Left ventricle myocardium superior (tissue), 1 donor: ENCODE data around the gene ICE2. TPM values are rescaled to one million over a fixed set of nuclear protein-coding genes. Genes with fewer than 3 reads are reported as not detected.

Experiments
- ATAC-seq: fragments of 200-7000 bp; cut with Tn5 transposase; one replicate; pipeline ENCODE4 v1.9.1; 2020; ENCODE audit warnings: mild to moderate bottlenecking, moderate library complexity
- DNase-seq: peaks from one replicate; pipeline ENCODE4 v3.0.0-alpha.2; 2020
- intact Hi-C: fragments of 100-400 bp; cut with micrococcal nuclease; formaldehyde crosslinking; loops from one replicate; pipeline ENCODE4 v1.11.0; 2022
- total RNA-seq: library from RNA; stranded (reverse); fragmentation: NEBNext Ultra II Directional; extraction: Animal tissue kit (Norgen Biotek cat#: 25700); gene quantifications from one replicate; pipeline ENCODE4 v1.2.1, GENCODE V29; 2021
- donor health status: DM: no; HTN: yes; CAD: no; lungs with severe emphysema.

ICE2 gene
- total RNA-seq, 1 donor from 2014 or later: 23.0 TPM

DNA sequence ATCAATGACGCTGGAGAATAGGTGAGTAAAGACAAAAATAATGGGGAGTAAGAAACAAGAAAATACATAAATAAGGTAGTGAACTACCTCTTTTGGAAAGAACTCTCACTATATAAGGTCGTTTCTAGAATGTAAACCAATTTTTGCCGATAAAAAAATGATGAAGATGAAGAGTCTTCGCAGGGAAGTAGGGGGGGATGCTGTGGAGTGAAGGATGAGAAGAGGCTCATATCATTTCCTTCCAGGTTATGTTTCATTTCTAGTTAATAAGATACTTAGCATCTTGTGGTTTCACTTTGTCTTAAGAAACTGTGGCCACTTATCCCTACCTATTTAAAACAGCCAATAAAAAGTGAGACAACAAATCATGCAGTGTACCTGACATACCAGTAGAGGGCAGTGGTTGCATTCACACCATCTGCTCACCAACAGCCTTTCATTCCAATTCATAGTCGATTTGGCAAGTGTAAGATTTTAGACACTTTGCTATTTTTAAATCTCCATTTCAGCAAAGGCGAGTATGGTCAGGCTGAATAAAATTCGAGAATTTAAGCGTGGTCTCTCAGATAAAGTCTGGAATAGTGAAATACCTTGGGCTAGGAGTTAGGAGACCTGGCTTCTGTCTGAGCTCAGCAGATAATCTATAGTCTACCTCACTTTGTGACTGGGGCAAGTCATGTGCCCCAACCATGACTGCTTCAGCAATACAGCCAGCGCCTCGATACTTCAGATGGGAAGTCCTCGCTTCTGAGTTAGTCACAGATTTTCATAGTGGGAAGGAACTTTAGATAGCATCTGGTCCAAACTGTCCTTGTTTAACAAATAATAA lies 28.9 kb upstream of the ICE2 start:
- intact Hi-C loops: loop anchor here (5.0 kb wide), 1 partner anchor 1324 kb away; no protein-coding TSS in a partner anchor
- ATAC-seq: peak; percentile 80
- no peak for DNase-seq

DNA sequence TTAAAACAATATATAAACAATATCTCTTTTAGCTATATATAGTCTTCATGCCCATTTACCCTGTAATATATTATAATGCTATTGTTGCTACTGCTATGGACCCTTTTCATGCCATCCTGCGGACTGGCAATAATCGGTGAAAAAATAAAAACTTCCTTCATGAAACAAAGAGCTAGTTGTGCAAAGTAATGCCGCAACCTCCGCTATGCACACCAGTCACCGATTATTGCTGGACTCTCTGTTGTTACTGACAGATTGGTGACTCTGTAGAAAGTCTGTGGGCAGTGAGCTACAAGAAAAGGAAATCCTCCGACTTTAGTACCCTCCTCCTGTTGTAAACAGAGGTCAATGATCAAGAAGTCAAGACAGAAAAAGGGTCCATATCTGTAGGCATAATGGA lies 17.9 kb upstream of the ICE2 start:
- DNase-seq (no peak), ATAC-seq (no peak)
- intact Hi-C loops: no loop called here

DNA sequence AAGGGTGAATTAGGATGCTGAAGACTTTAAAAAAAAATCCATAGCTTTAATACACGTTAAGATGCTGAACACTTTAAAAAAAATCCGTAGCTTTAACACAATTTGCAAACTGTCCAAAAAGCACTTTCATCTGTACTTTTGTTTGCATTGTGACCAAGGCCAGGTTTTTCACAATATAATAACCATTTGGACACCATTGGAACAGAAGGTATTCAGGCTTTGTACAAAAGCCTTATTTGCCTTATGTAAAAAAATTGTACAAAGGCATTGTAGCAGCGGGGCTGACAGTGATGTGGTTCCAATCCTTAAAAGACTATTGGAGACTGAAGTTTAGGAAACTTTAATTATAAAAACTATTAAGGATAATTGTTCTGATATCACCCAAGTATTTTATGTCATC lies 15.2 kb upstream of the ICE2 start:
- no peak for ATAC-seq
- intact Hi-C loops: no loop called here
- no peak for DNase-seq

DNA sequence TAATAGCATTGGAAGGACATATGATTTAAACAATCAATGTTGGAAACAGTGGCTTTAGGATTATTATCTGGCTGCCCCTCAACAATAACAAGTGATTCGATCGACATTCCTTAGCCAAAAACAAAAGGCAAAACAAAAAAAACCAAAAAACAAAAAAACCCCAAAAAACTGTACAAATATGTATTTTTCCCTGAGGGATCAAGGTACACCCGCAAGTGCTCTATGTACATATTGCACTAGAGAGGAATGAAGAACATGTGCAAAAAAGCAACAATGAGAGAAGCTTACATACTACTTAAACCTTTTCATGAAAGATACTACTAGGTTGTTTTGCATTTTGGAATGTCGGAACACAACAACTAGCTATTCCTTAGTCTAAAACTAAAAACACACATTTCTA lies 14.2 kb upstream of the ICE2 start:
- no peak for ATAC-seq
- DNase-seq: no peak
- intact Hi-C loops: no loop called here

DNA sequence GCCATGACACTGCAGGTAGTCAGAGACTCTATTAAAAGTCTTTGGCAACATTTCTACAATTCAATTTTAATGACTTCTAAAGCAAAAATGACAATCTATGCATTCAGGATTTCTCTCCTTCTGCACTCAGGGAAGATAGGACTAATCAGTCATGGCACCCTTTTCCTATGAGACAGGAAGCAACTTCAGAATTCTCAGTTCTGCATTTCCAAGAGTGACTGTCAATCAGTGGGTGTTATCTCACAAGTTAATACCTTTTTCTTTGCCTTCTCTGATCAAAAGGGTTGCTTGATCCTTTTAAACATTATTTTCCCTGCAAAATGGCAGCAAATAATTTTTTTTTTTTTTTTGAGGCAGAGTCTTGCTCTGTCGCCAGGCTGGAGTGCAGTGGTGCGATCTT lies 7.8 kb upstream of the ICE2 start:
- ATAC-seq: no peak
- DNase-seq: no peak
- intact Hi-C loops: no loop called here

DNA sequence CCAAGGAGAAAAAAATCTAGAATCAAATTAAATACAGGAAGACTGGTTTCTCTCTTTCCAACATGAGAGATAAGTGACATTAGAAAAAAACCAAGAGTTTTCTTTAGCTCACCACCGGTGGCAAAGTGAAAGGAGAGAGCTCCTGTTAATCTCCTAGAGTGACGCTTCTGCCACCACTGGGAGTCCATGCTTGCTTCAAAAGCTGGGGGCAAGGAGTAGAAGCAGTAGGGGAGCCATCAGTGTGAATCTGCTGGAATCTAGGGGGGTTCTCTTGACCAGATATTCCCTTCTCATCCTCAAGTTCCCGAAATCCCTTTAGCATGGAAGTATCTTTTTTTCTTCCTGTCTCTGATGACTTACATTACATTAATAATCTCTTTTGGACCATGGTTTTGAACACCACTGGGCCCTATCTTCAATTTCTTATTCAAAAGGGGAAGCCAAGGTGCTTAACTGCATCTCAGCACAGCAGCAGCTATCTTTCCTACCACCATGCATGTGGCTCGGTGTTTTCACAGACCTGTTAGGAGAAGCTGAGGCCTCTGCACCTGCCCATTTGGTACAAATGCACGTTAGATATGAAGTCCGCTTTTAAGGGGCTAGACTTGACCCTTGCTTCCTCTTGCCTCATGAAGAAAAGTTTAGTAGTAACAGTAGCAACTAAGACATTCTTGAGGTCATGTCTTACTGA lies 6.6 kb upstream of the ICE2 start:
- ATAC-seq (no peak), DNase-seq (no peak)
- intact Hi-C loops: no loop called here

DNA sequence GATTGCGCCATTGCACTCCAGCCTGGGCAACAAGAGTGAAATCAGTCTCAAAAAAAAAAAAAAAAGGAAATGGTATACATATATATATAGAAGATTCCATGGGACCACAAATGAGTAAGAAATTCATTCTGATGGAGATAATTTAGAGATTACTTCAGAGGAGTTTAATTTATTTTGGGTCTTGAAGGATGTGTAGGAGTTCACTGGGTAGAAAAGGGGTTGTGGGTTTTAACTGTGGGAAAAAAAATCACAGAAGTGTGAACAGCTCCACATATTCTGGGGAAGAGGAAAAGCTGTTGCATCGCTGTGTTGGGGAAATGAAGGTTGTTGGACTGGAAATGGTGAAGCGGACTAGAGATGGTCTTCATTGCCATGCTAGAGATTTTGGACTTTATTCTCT lies 4.1 kb upstream of the ICE2 start:
- no peak for ATAC-seq
- intact Hi-C loops: no loop called here

DNA sequence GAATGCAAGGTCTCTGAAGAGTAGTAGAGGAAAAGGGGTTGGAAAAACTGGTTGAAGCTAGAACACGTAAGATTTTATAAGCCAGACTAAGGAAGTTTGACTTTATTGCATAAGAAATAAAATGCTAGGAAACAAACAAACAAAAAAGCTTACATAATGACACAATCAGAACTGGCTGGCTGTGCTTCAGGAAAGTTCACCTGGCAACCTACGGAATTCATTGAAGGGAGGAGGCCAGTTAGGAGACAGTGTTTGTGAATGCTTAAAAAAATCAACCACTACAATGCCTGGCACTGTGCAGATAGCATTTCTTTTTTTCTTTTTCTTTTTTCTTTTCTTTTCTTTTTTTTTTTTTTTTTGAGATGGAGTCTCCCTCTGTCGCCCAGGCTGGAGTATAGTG lies 1.9 kb upstream of the ICE2 start:
- intact Hi-C loops: no loop called here
- no peak for DNase-seq

More for the DNA sequence above, 4.1 kb upstream of the ICE2 start:
- DNase-seq: no peak

DNA sequence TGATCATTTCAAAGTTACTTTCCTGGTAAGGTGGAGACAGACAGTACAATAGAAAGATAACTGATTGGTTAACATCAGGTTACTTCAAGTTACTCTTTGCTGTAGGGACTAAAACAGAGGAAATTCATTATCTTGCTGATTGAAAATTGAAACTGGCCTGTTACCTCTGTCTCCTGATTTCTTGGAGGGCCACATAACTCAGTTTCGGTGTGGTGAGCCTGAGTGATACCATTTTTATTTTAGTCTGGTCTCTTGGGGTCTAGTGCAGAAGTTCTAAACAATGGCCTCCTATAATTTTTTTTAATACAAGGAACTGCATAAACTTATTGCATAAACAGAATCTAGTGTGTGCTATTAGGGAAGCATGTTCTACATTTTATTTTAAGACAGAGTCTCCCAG lies 1.2 kb upstream of the ICE2 start:
- ATAC-seq: no peak
- intact Hi-C loops: no loop called here
- no peak for DNase-seq

More for the DNA sequence above, 1.9 kb upstream of the ICE2 start:
- ATAC-seq: no peak

DNA sequence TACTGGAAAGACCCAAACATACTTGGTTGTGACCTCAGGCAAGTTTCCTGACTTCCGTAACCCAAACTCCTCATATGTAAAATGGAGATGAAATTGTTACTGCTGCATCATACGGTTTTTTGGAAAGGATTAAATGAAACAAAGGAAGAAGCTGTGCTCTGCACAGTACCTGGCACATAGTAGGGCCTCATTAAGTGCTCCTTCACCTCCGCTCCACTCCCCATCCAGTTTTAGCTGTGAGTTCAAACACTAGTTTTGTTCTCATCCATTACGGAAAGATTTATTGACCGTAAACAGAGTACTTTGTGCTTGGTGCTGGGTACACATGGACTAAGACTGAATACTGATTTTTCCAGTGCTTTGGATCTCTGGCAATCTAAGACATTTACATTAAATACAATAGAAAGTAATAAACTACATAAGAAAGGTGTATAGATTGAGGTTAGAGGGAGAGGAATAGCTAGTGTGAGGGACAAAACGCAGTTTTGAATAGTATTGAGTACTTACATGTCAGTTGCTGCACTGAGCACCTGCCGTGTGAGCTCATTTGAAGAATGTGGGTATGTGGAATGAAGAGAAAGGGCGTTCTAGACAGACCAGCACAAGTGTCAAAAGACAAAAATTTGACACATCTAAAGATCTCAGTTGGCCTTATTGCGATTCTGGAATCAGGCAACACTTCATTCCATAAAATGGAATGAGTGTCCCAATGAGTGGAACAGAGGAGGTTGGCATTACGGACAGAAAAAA lies 594 bp upstream of the ICE2 start:
- DNase-seq (no peak), ATAC-seq (peak; percentile 1)
- intact Hi-C loops: no loop called here

DNA sequence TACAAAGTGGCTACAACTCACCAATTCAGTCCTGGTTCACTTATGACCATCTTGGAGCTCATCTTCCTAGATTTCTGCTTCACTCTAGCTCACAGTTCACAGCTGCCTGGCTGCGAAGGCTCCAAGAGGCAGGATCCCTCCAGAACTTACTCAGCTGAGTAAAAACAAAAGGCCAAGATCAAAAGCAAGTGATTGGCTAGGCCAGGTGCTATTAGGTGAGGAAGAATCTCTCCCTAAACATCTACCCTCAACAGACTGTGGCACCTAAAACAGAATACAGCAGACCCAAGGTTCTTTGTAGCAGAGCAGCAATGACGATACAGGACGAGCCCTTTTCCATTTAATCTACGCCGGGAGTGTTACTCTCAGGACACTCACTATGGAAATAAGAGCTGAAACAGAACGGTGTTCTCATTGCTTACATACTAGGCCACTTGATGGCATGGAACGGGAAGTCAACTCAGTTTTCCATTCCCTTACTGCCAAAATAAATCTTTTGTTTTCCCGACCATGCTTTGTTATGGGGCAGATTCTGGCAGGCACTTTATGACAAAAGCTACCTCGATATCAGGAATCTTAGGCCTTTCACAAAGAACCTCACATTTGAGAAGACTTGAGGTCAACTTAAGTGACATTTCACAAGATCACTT lies 901 bp downstream of the ICE2 start:
- peak; percentile 62 for ATAC-seq
- intact Hi-C loops: no loop called here
- DNase-seq: no peak

DNA sequence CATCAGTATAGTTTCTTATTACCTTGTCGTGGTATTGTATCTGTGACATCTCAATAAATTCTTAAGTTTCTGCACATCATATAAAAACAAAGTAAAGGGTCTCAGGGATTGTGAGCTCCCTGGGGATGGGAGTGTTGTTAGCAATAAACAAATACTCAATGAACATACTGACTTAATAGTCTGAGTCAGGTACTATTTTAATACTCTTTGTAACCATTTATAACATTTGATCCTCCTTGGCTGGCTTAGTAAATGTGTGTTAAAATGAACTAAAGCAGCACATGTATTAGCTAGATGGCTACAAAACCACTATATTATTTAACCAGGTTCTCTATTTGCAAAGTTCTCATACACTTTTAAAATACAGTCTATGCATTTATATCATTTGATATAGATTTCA lies 1.8 kb downstream of the ICE2 start:
- DNase-seq (no peak), ATAC-seq (no peak)
- intact Hi-C loops: no loop called here

DNA sequence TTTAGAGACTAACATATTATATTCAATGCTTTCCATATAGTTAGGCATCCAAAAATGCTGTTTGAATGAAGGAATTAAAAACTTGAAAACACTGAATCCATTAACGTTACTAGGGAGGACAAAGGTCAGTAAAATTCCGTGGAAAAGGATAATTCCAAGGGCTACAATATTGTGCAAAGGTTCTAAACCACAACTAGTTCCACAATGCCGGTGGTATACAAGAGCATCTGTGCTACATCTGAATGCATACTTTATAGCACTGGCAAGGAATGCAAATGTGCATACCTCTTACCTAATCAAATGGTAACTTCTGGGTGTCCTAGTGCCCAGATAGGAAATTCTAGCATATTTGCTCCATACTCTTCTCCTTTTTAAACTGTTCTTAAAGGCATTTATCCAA lies 2.2 kb downstream of the ICE2 start:
- DNase-seq (no peak), ATAC-seq (no peak)
- intact Hi-C loops: no loop called here

DNA sequence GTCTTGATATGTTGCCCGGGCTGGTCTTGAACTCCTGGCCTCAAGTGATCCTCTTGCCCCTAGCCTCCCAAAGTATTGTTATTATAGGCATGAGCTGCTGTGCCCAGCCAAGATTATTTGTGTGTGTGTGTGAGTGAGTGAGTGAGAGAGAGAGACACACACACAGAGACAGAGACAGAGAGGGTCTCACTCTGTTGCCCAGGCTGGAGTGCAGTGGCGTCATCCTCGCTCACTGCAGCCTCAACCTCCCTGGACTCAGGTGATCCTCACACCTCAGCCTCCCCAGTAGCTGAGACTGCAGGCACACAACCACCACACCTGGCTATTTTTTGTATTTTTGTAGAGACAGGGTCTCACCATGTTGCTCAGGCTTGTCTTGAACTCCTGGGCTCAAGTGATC lies 5.8 kb downstream of the ICE2 start:
- DNase-seq (no peak), ATAC-seq (no peak)
- intact Hi-C loops: no loop called here

DNA sequence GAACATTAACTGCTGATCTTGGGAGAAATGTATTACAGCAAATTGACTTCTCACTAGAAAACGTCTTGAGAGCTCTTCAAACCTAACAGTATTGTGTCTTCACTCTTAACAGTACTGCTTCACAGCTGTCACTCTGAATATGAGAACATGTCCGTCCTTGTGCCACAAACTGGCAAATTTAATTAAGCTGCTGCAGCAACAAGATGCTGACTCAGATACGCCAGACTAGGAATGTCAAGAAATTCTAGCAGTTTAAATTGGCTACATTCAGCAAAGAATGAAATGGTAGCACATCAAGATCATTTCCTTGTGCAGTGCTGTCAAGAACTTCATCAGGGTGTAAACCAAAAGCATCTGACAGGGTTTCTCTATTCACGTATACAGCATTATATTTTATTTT lies 7.6 kb downstream of the ICE2 start:
- ATAC-seq: no peak
- no peak for DNase-seq
- intact Hi-C loops: no loop called here

DNA sequence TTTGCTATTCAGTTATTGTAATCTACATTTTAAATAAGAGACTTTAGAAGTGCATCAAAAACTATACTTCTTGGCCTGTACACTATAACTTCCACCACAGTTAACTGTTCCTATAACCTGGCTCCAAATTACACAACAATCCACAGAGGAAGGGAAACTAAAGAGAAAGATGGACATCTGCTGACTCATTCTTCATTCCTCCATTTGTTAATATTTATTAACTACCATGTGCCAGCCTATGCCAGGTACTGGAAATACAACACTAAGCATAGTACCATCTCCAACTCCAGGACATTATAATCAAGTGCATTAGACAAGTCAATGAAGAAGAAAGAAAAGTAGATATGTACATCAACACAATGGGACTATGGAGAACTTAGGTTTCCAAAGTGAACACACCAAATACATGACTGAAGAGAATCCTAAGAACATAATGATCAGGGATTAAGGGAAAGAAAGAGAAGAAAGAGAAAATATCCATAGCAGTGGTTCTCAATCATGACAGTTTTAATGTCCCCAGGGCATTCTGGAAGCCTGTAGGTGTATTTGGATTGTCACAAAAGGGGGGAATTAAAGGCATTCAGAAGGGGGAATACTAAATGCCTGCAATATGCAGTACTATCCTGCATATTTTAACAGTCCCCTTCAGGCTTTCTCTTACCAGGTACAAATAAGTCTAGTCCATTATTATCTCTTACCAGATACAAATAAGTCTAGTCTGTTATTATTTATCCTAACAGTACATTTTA lies 8.9 kb downstream of the ICE2 start:
- ATAC-seq (no peak), DNase-seq (no peak)
- intact Hi-C loops: no loop called here

DNA sequence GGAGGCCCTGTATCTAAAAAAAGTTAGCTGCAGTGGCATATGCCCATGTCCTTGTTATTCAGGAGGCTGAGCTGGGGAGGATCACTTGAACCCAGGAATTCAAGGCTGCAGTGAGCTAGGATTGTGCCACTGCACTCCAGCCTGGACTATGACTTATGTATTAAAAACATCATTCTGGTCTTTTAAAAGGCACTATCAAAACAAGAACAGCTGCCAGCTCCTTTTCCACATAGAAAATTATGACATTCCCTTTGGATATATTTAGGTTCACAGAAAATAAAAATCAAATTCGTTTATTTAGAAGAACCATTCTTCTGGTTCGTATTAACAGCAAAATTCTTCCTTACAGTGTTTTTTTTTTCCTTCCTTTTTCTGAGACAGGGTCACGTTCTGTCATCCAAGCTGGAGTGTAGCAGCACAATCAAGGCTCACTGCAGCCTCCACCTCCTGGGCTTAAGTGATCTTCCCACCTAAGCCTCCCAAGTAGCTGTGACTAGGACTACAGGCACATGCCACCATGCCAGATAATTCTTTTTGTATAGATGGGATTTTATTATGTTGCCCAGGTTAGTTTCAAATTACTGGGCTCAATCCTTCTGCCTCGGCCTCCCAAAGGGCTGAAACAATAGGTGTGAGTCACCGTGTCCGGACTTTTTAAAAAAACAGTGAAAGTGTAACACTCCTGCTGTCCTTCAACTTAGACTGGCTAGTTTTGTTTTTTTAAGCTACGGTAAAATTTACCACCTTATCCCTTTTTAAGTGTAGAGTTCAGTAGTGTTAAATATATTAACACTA lies 13.9 kb downstream of the ICE2 start:
- intact Hi-C loops: no loop called here
- DNase-seq (no peak), ATAC-seq (no peak)

DNA sequence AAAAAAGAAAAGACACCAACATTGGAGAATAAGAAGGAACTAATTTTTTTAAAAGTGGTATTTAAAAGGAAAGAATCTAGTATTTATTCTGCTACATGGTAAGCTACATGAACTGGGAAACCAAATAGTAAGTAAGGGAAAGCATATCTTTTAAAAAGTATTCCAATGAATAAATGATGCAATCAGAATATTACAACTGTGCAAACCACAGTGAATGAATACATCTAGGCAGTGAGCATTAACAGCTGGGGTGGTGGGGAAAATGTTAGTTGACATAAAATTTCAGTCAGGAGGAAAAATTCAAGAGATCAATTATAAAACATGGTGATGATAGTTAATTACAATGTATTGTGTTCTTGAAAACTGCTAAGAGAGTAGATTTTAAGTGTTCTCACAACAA lies 16.9 kb downstream of the ICE2 start:
- no peak for DNase-seq
- intact Hi-C loops: no loop called here
- no peak for ATAC-seq
